ENCODE data around the gene GTF2IRD1. TPM values are rescaled to one million over a fixed set of nuclear protein-coding genes. Genes with fewer than 3 reads are reported as not detected.

Gene GTF2IRD1
- total RNA-seq, 5 donors from 2014 or later (not counting 1 experiment from before 2014, with no cell fraction given) = 1.2 to 6.9 (median 3.3) TPM

GRCh38 chr7:74604326-74605020 is 150.8 kb downstream of the GTF2IRD1 start:
- H3K9me3 ChIP-seq = no peaks in the 10 kb centered on the region
- POLR2A ChIA-PET = no interaction called here
- DNase-seq (no peak), ATAC-seq (replicated peaks in 1 of 4) (no peak)
- H3K4me3 ChIP-seq (ENCODE audit: control insufficient read depth in 1 of 2, extremely low read depth in 1 of 2, low read length in 1 of 2) = no peak overlapping the region
- H3K27ac Mint-ChIP-seq = peak overlapping the region in 1 of 2 donors; percentile 49
- peak overlapping the region; percentile 22 to 79 (median 69) for H3K4me3 Mint-ChIP-seq
- CTCF ChIA-PET = no interaction called here
- H3K4me1 ChIP-seq (ENCODE audit: control insufficient read depth in 1 of 2, extremely low read depth in 1 of 2, insufficient read depth in 2 of 2, low read length in 2 of 2) = peaks cover 3 to 12% of the 10 kb centered on the region in 2 experiments
- no peak overlapping the region for H3K27ac ChIP-seq (ENCODE audit: low read length)
- H3K36me3 Mint-ChIP-seq = no peaks in the 10 kb centered on the region
- no peaks in the 10 kb centered on the region for H3K36me3 ChIP-seq (ENCODE audit: control insufficient read depth in 2 of 2, extremely low read depth in 1 of 2, insufficient read depth in 1 of 2, low read length in 1 of 2)
- H3K27me3 ChIP-seq (replicated peaks in 1 of 2; ENCODE audit: control insufficient read depth in 2 of 2, extremely low read depth in 1 of 2, insufficient read depth in 2 of 2, low read length in 1 of 2) = peaks cover 0 to 12% of the 10 kb centered on the region in 2 experiments
- H3K9me3 Mint-ChIP-seq = no peaks in the 10 kb centered on the region
- peaks cover 7 to 22% (median 8%) of the 10 kb centered on the region in 3 donors for H3K4me1 Mint-ChIP-seq
- H3K27me3 Mint-ChIP-seq = no peaks in the 10 kb centered on the region
- WGBS (ENCODE audit: insufficient coverage) = 94% methylated on average over 5 of the region's 7 CpGs

DNA sequence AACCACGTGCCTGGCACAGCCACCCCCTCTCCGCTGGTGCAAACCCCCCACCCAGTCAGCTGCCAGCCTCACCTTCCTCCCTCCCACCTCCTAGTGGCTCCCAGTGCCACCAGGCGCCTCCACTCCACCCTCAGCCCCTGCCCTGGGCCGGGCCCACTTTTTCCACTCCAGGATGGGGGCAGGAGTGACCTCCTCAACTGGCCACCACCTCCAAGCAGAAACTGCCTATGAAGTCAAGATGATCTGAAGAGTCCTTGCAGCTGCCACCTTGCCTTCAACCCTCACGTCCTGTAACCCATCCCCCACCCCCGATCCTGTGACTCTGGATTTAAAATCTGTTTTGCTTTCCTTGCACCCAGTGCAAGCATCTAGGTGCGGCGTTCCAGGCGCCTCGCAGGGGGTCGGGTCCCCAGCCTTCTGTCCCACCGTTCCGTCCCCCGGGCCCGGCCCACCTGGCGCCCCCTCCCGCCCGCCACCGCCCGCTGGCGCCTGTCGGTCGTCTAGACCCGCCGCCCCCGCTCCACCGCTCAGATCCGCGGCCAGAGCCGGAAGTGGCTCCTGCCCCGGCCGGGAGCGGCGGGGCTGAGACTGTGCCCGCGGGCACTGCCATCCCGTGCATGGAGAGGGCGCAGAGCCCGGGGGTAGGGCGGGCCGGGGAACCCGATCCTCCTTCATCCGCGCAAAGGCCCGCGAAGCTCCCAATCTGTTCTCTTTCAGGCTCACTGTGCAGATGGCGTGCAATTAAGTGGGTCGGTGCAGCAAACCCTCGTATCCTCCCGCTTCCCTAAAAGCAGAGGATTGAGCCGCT is 152.6 kb downstream of the GTF2IRD1 start:
- H3K4me1 ChIP-seq (ENCODE audit: control insufficient read depth in 1 of 2, extremely low read depth in 1 of 2, insufficient read depth in 2 of 2, low read length in 2 of 2) = peaks cover 3 to 12% of the 10 kb centered on the region in 2 experiments
- H3K36me3 ChIP-seq (ENCODE audit: control insufficient read depth in 2 of 2, extremely low read depth in 1 of 2, insufficient read depth in 1 of 2, low read length in 1 of 2) = no peaks in the 10 kb centered on the region
- DNase-seq (peak in 31 of 35 experiments; percentile 4 to 50 (median 20)), ATAC-seq (replicated peaks in 1 of 4) (peak; percentile 78 to 94 (median 87))
- H3K27me3 ChIP-seq (replicated peaks in 1 of 2; ENCODE audit: control insufficient read depth in 2 of 2, extremely low read depth in 1 of 2, insufficient read depth in 2 of 2, low read length in 1 of 2) = peaks cover 0 to 12% of the 10 kb centered on the region in 2 experiments
- 4% methylated on average over 43 of the region's 51 CpGs for WGBS (ENCODE audit: insufficient coverage)
- Mint-ChIP-seq H3K27ac (peak overlapping the region in 1 of 2 donors; percentile 28), H3K27me3 (no peaks in the 10 kb centered on the region), H3K36me3 (no peaks in the 10 kb centered on the region), H3K4me1 (peaks cover 7 to 22% (median 8%) of the 10 kb centered on the region in 3 donors), H3K9me3 (no peaks in the 10 kb centered on the region), H3K4me3 (peak overlapping the region; percentile 57 to 79 (median 71))
- CTCF ChIA-PET = no interaction called here
- H3K9me3 ChIP-seq = no peaks in the 10 kb centered on the region
- H3K27ac ChIP-seq (ENCODE audit: low read length) = no peak overlapping the region
- POLR2A ChIA-PET = no interaction called here
- peak overlapping the region; percentile 42 to 44 for H3K4me3 ChIP-seq (ENCODE audit: control insufficient read depth in 1 of 2, extremely low read depth in 1 of 2, low read length in 1 of 2)

DNA sequence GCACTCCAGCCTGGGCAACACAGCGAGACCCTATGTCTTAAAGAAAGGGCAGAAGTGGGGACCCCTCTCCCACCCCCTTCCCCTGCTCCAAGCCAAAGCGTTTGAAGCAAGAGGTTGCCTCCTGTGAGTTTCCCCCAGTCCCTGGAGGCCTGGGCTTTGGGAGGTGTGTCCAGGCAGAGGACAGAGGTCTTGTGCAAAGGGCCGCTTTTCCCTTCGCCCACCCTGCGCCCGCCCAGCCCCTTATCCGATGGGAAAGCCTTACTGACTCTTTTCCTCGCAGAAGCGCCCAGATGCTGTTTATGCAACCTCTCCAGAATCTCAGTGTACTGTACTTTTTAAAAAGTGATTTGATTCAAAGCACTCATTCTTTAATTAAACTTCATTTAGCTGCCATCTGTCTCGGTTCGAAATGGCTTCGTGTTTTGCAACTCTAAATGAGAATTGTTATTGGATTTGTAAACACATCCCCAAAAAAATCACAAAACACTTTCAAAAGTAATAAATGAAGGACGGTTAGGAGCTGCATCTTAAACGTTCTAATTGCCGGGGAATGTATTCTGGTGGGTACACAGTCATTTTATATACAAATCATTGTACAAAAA is 153.3 kb downstream of the GTF2IRD1 start:
- H3K27ac ChIP-seq (ENCODE audit: low read length) = no peak overlapping the region
- H3K27me3 ChIP-seq (replicated peaks in 1 of 2; ENCODE audit: control insufficient read depth in 2 of 2, extremely low read depth in 1 of 2, insufficient read depth in 2 of 2, low read length in 1 of 2) = peaks cover 0 to 12% of the 10 kb centered on the region in 2 experiments
- H3K27me3 Mint-ChIP-seq = no peaks in the 10 kb centered on the region
- H3K4me3 Mint-ChIP-seq = peak overlapping the region; percentile 57 to 79 (median 71)
- no peaks in the 10 kb centered on the region for H3K36me3 Mint-ChIP-seq
- no peaks in the 10 kb centered on the region for H3K9me3 Mint-ChIP-seq
- CTCF ChIA-PET = interaction anchor here in 1 of 2 donors (0.6 kb wide), 1 partner anchor 370 kb away, joined by 3 read pairs; no protein-coding TSS in a partner anchor
- H3K36me3 ChIP-seq (ENCODE audit: control insufficient read depth in 2 of 2, extremely low read depth in 1 of 2, insufficient read depth in 1 of 2, low read length in 1 of 2) = no peaks in the 10 kb centered on the region
- peaks cover 3 to 12% of the 10 kb centered on the region in 2 experiments for H3K4me1 ChIP-seq (ENCODE audit: control insufficient read depth in 1 of 2, extremely low read depth in 1 of 2, insufficient read depth in 2 of 2, low read length in 2 of 2)
- H3K9me3 ChIP-seq = no peaks in the 10 kb centered on the region
- peaks cover 7 to 22% (median 8%) of the 10 kb centered on the region in 3 donors for H3K4me1 Mint-ChIP-seq
- H3K27ac Mint-ChIP-seq = peak overlapping the region in 1 of 2 donors; percentile 28
- no CpG with 5 or more reads among the region's 15 CpGs for WGBS (ENCODE audit: insufficient coverage)
- no peak for DNase-seq
- H3K4me3 ChIP-seq (ENCODE audit: control insufficient read depth in 1 of 2, extremely low read depth in 1 of 2, low read length in 1 of 2) = peak overlapping the region; percentile 42 to 44
- POLR2A ChIA-PET = interaction anchor here in 1 of 2 donors (0.5 kb wide), 1 partner anchor 40 kb away, joined by 3 read pairs; no protein-coding TSS in a partner anchor
- ATAC-seq (replicated peaks in 1 of 4) = peak in 2 of 4 experiments; percentile 10 to 14

DNA sequence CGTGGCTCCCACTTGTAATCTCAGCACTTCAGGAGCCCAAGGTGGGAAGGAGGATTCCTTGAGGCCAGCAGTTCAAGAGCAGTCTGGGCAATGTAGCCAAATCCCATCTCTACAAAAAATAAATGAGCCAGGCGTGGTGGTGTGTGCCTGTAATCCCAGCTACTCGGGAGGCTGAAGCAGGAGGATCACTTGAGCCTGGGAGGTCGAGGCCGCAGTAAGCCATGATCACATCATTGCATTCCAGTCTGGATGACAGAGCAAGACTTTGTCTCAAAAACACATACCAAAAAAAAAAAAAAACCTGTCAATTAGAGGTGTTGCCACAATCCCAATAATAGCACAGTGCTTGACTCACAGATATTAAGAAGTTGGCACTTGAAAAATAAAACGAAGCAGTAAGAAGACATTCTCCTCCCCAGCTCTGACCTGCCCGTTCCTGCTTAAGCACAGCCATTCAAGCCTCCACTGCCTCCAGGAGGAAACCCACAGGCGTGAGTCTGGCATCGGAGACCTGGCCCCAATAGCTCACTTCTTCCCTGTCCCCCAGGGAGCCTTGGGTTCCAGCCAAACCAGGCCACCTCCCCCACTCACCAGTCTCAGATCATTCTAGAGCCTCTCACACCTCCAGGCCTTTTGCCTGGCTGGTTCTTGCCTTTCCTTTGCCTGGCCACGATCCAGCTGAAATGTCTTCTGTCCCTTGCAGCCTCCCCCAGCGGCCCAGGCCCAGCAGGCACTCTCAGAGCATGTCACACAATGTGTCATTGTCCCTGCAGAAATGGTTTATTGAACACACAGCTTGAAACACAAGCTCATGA is 158.5 kb downstream of the GTF2IRD1 start:
- H3K4me1 ChIP-seq (ENCODE audit: control insufficient read depth in 1 of 2, extremely low read depth in 1 of 2, insufficient read depth in 2 of 2, low read length in 2 of 2) = peaks cover 10 to 15% of the 10 kb centered on the region in 2 experiments
- no peak overlapping the region for H3K27ac ChIP-seq (ENCODE audit: low read length)
- H3K36me3 Mint-ChIP-seq = no peaks in the 10 kb centered on the region
- CTCF ChIA-PET = no interaction called here
- no peak overlapping the region for H3K4me3 ChIP-seq (ENCODE audit: control insufficient read depth in 1 of 2, extremely low read depth in 1 of 2, low read length in 1 of 2)
- no peaks in the 10 kb centered on the region for H3K9me3 ChIP-seq
- H3K4me1 Mint-ChIP-seq = peaks cover 12 to 17% (median 15%) of the 10 kb centered on the region in 3 donors
- DNase-seq (no peak), ATAC-seq (replicated peaks in 1 of 4) (no peak)
- no peak overlapping the region for H3K4me3 Mint-ChIP-seq
- peak overlapping the region in 1 of 2 donors; percentile 0 for H3K27ac Mint-ChIP-seq
- WGBS (ENCODE audit: insufficient coverage) = 75% methylated on average over 7 of the region's 11 CpGs
- H3K27me3 Mint-ChIP-seq = no peaks in the 10 kb centered on the region
- no peaks in the 10 kb centered on the region for H3K36me3 ChIP-seq (ENCODE audit: control insufficient read depth in 2 of 2, extremely low read depth in 1 of 2, insufficient read depth in 1 of 2, low read length in 1 of 2)
- POLR2A ChIA-PET = no interaction called here
- H3K27me3 ChIP-seq (replicated peaks in 1 of 2; ENCODE audit: control insufficient read depth in 2 of 2, extremely low read depth in 1 of 2, insufficient read depth in 2 of 2, low read length in 1 of 2) = peaks cover 0 to 5% of the 10 kb centered on the region in 2 experiments
- no peaks in the 10 kb centered on the region for H3K9me3 Mint-ChIP-seq

- H3K4me3 ChIP-seq (ENCODE audit: control insufficient read depth in 1 of 2, extremely low read depth in 1 of 2, low read length in 1 of 2) = no peak overlapping the region
- ATAC-seq (replicated peaks in 1 of 4) (no peak), DNase-seq (no peak)
- peaks cover 0 to 4% of the 10 kb centered on the region in 2 experiments for H3K27me3 ChIP-seq (replicated peaks in 1 of 2; ENCODE audit: control insufficient read depth in 2 of 2, extremely low read depth in 1 of 2, insufficient read depth in 2 of 2, low read length in 1 of 2)
- peaks cover 19 to 23% of the 10 kb centered on the region in 2 experiments for H3K4me1 ChIP-seq (ENCODE audit: control insufficient read depth in 1 of 2, extremely low read depth in 1 of 2, insufficient read depth in 2 of 2, low read length in 2 of 2)
- no peak overlapping the region for H3K27ac ChIP-seq (ENCODE audit: low read length)
- Mint-ChIP-seq H3K27me3 (no peaks in the 10 kb centered on the region), H3K4me3 (peak overlapping the region in 1 of 3 donors; percentile 72), H3K27ac (peak overlapping the region; percentile 35 to 75), H3K36me3 (no peaks in the 10 kb centered on the region), H3K9me3 (no peaks in the 10 kb centered on the region), H3K4me1 (peaks cover 21 to 26% (median 24%) of the 10 kb centered on the region in 3 donors)
- 75% methylated on average over 5 of the region's 13 CpGs for WGBS (ENCODE audit: insufficient coverage)
- no peaks in the 10 kb centered on the region for H3K9me3 ChIP-seq
- POLR2A ChIA-PET = no interaction called here
- CTCF ChIA-PET = interaction anchor here (0.5 to 0.7 kb wide), 2 partner anchors 9 to 58 kb away, joined by 3 to 4 read pairs; no protein-coding TSS in a partner anchor
- H3K36me3 ChIP-seq (ENCODE audit: control insufficient read depth in 2 of 2, extremely low read depth in 1 of 2, insufficient read depth in 1 of 2, low read length in 1 of 2) = no peaks in the 10 kb centered on the region
Observed at GRCh38 chr7:74615933-74616780, 162.5 kb downstream of the GTF2IRD1 start.
